K562 (cell line): ENCODE measurements around the gene LRRC15. TPM values are rescaled to one million over a fixed set of nuclear protein-coding genes. Genes with fewer than 3 reads are reported as not detected.

Experiments used
- FOXK2 ChIP-seq, 2 experiments: fragments of 450-650 bp; IDR thresholded peaks in 1 of 2; conservative IDR thresholded peaks in 1 of 2; 2 replicates each; pipeline ENCODE4 v1.6.1; 2016; ENCODE audit warnings: low read depth in 2 of 2, mild to moderate bottlenecking in 1 of 2
- KLF1 ChIP-seq: fragments of 450-650 bp; IDR thresholded peaks from 2 replicates; pipeline ENCODE4 v1.6.1; 2016; ENCODE audit warnings: missing genetic modification characterization, missing compliant biosample characterization
- RAD21 ChIP-seq, 2 experiments: fragments of 250-450 bp in 1 of 2; fragments of 450-650 bp in 1 of 2; sonication (Bioruptor Pico) in 1 of 2; formaldehyde crosslinking in 1 of 2; IDR thresholded peaks in 1 of 2; conservative IDR thresholded peaks in 1 of 2; 2 replicates each; pipeline versions ENCODE4 v1.4.0 to v1.8.0; 2020 to 2022; ENCODE audit warnings: mild to moderate bottlenecking in 2 of 2, moderate library complexity in 1 of 2
- SMARCA4 ChIP-seq: fragments of 450-650 bp; IDR thresholded peaks from 2 replicates; pipeline ENCODE4 v1.6.1; 2016
- SMARCE1 ChIP-seq: fragments of 450-650 bp; IDR thresholded peaks from 2 replicates; pipeline ENCODE4 v1.7.1; 2016; ENCODE audit warnings: mild to moderate bottlenecking
- TAF9B ChIP-seq: fragments of 450-650 bp; IDR thresholded peaks from 2 replicates; pipeline ENCODE4 v1.6.1; 2018; ENCODE audit warnings: mild to moderate bottlenecking; ENCODE audit not compliant: partially characterized antibody
- TEAD4 ChIP-seq, 2 experiments: sonication (generic) in 1 of 2; formaldehyde crosslinking in 1 of 2; IDR thresholded peaks; 2 replicates each; pipeline versions ENCODE4 v1.6.1 to v1.8.0; 2012 to 2022; ENCODE audit warnings: borderline replicate concordance in 1 of 2, inconsistent platforms in 1 of 2, low read length in 1 of 2, mild to moderate bottlenecking in 1 of 2, missing genetic modification reagents in 1 of 2
- ZEB2 ChIP-seq: fragments of 450-650 bp; IDR thresholded peaks from 2 replicates; pipeline ENCODE4 v1.6.1; 2016
- ZKSCAN8 ChIP-seq: fragments of 200-800 bp; sonication (Bioruptor generic); IDR thresholded peaks from 2 replicates; pipeline ENCODE4 v1.6.1; 2016; ENCODE audit warnings: missing genetic modification characterization, missing compliant biosample characterization
- ZNF23 ChIP-seq: fragments of 250-450 bp; sonication (Bioruptor Pico); IDR thresholded peaks from 2 replicates; pipeline ENCODE4 v1.4.0; 2020; ENCODE audit warnings: mild to moderate bottlenecking
- ZNF445 ChIP-seq: fragments of 250-450 bp; sonication (Bioruptor Pico); IDR thresholded peaks from 2 replicates; pipeline ENCODE4 v1.4.0; 2020; ENCODE audit warnings: low read depth, mild to moderate bottlenecking, moderate library complexity
- polyA plus RNA-seq, 8 experiments: library from polyadenylated mRNA; depleted of rRNA in 4 of 8; stranded (reverse) in 5 of 8; unstranded in 3 of 8; fragments of >200 nt; fragmentation: Nextera tagmentation in 2 of 8; fragmentation: Illumina TruSeq in 1 of 8; extraction: Ambion mirVana in 2 of 8; extraction: Trizol in 1 of 8; gene quantifications; 2 replicates each; pipeline versions ENCODE4 v1.2.1 to v1.2.3, GENCODE V29; 2011 to 2014; ENCODE audit warnings: inconsistent platforms in 1 of 8, missing spikeins in 1 of 8
- total RNA-seq, 7 experiments: library from RNA; depleted of rRNA in 6 of 7; stranded (reverse); fragments of >200 nt in 6 of 7; fragmentation: Illumina TruSeq in 2 of 7; extraction: Trizol in 2 of 7; gene quantifications; 2 replicates each; pipeline versions ENCODE4 v1.2.1 to v1.2.3, GENCODE V29; 2011 to 2021; ENCODE audit warnings: low replicate concordance in 1 of 7
- TF ChIP-seq, protein P1 (sequence below): sonication (generic); formaldehyde crosslinking; IDR thresholded peaks from 2 replicates; pipeline ENCODE4 v1.5.0; 2020; ENCODE audit warnings: missing genetic modification reagents
- TF ChIP-seq, protein P2 (sequence below), 2 experiments: fragments of 450-650 bp; formaldehyde crosslinking in 1 of 2; IDR thresholded peaks; 2 replicates each; pipeline versions ENCODE4 v1.4.0 to v1.6.1; 2014 to 2020; ENCODE audit warnings: mild to moderate bottlenecking in 2 of 2, borderline replicate concordance in 1 of 2, low read depth in 1 of 2
- TF ChIP-seq, protein P3 (sequence below): fragments of 450-650 bp; IDR thresholded peaks from 2 replicates; pipeline ENCODE4 v1.7.1; 2018; ENCODE audit warnings: mild to moderate bottlenecking, low read depth; ENCODE audit not compliant: partially characterized antibody
- TF ChIP-seq, protein P4 (sequence below), 2 experiments: fragments of 450-650 bp in 1 of 2; sonication (generic) in 1 of 2; formaldehyde crosslinking in 1 of 2; IDR thresholded peaks in 1 of 2; conservative IDR thresholded peaks in 1 of 2; 2 replicates each; pipeline versions ENCODE4 v1.6.1 to v1.8.1; 2016 to 2023; ENCODE audit warnings: mild to moderate bottlenecking in 2 of 2, moderate library complexity in 2 of 2, inconsistent platforms in 1 of 2, missing genetic modification reagents in 1 of 2

The LRRC15 gene
- total and polyA plus RNA-seq, 9 of the 15 experiments (the other 6 are each of a cell fraction or from before 2014, with no cell fraction given) = not detected

DNA sequence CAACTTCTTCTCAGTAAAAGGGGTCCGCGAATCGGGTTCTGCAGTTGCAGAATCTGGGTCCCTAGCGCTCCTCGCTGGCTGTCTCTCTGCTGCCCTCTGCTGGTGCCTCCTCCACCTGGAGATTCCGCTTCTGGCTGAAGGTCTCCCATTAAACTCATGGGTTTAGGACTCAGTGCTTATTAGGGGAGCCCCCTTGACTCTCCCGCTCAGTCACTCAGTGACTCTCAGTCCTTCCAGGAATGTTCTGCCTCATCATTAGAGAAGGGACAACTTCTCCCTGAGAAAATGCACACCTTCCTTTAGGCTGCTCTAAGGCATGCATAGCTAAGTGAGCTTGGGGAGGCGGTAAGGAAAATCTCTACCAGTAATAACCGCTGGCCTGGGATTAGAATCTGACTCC, 25.5 kb downstream of the LRRC15 start (continued):
- peak; percentile 58 to 75 for TF ChIP-seq RAD21 (CRISPR knock-in tag; conservative IDR thresholded peaks at IDR 0.05 in 1 of 2, IDR thresholded peaks at IDR 0.05 in 1 of 2)
- TF ChIP-seq, protein P1, sequence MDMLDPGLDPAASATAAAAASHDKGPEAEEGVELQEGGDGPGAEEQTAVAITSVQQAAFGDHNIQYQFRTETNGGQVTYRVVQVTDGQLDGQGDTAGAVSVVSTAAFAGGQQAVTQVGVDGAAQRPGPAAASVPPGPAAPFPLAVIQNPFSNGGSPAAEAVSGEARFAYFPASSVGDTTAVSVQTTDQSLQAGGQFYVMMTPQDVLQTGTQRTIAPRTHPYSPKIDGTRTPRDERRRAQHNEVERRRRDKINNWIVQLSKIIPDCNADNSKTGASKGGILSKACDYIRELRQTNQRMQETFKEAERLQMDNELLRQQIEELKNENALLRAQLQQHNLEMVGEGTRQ (CRISPR knock-in tag) = no peak
- TF ChIP-seq ZNF23 (CRISPR knock-in tag) = no peak
- TF ChIP-seq ZEB2 = no peak
- TF ChIP-seq ZNF445 (CRISPR knock-in tag) = no peak
- no peak for TF ChIP-seq TAF9B
- TF ChIP-seq ZKSCAN8 (CRISPR knock-in tag) = no peak
- TF ChIP-seq, protein P2, sequence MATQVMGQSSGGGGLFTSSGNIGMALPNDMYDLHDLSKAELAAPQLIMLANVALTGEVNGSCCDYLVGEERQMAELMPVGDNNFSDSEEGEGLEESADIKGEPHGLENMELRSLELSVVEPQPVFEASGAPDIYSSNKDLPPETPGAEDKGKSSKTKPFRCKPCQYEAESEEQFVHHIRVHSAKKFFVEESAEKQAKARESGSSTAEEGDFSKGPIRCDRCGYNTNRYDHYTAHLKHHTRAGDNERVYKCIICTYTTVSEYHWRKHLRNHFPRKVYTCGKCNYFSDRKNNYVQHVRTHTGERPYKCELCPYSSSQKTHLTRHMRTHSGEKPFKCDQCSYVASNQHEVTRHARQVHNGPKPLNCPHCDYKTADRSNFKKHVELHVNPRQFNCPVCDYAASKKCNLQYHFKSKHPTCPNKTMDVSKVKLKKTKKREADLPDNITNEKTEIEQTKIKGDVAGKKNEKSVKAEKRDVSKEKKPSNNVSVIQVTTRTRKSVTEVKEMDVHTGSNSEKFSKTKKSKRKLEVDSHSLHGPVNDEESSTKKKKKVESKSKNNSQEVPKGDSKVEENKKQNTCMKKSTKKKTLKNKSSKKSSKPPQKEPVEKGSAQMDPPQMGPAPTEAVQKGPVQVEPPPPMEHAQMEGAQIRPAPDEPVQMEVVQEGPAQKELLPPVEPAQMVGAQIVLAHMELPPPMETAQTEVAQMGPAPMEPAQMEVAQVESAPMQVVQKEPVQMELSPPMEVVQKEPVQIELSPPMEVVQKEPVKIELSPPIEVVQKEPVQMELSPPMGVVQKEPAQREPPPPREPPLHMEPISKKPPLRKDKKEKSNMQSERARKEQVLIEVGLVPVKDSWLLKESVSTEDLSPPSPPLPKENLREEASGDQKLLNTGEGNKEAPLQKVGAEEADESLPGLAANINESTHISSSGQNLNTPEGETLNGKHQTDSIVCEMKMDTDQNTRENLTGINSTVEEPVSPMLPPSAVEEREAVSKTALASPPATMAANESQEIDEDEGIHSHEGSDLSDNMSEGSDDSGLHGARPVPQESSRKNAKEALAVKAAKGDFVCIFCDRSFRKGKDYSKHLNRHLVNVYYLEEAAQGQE (IDR thresholded peaks at IDR 0.05; ENCODE audit: borderline replicate concordance) = peak; percentile 63; the same call in 1 of the 2 replicates
- TF ChIP-seq, protein P2 (CRISPR knock-in tag; IDR thresholded peaks at IDR 0.05; ENCODE audit: low read depth) = no peak
- TF ChIP-seq SMARCA4 = no peak
- TF ChIP-seq KLF1 (tag) = no peak
- peak; percentile 24; the same call in 1 of the 2 replicates for TF ChIP-seq TEAD4 (IDR thresholded peaks at IDR 0.05; ENCODE audit: low read length)
- TF ChIP-seq TEAD4 (CRISPR knock-in tag; IDR thresholded peaks at IDR 0.05; ENCODE audit: borderline replicate concordance) = no peak
- TF ChIP-seq, protein P3, sequence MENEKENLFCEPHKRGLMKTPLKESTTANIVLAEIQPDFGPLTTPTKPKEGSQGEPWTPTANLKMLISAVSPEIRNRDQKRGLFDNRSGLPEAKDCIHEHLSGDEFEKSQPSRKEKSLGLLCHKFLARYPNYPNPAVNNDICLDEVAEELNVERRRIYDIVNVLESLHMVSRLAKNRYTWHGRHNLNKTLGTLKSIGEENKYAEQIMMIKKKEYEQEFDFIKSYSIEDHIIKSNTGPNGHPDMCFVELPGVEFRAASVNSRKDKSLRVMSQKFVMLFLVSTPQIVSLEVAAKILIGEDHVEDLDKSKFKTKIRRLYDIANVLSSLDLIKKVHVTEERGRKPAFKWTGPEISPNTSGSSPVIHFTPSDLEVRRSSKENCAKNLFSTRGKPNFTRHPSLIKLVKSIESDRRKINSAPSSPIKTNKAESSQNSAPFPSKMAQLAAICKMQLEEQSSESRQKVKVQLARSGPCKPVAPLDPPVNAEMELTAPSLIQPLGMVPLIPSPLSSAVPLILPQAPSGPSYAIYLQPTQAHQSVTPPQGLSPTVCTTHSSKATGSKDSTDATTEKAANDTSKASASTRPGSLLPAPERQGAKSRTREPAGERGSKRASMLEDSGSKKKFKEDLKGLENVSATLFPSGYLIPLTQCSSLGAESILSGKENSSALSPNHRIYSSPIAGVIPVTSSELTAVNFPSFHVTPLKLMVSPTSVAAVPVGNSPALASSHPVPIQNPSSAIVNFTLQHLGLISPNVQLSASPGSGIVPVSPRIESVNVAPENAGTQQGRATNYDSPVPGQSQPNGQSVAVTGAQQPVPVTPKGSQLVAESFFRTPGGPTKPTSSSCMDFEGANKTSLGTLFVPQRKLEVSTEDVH = no peak
- TF ChIP-seq, protein P4, sequence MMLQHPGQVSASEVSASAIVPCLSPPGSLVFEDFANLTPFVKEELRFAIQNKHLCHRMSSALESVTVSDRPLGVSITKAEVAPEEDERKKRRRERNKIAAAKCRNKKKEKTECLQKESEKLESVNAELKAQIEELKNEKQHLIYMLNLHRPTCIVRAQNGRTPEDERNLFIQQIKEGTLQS (IDR thresholded peaks at IDR 0.05) = no peak
- TF ChIP-seq, protein P4 (CRISPR knock-in tag; conservative IDR thresholded peaks at IDR 0.05) = no peak
- no peak for TF ChIP-seq FOXK2 (conservative IDR thresholded peaks at IDR 0.05 in 1 of 2, IDR thresholded peaks at IDR 0.05 in 1 of 2; ENCODE audit: low read depth in 2 of 2)
- TF ChIP-seq SMARCE1 = 0 out of 2 replicates have a peak, but pooled peaks have one; percentile 14
